GM12878 (cell line): ENCODE measurements around the gene PLD5. TPM values are rescaled to one million over a fixed set of nuclear protein-coding genes. Genes with fewer than 3 reads are reported as not detected.

Experiments used
- ATAC-seq: fragments of 200-7000 bp; cut with Tn5 transposase; 3 replicates; pipeline ENCODE4 v1.9.1; 2020; ENCODE audit warnings: mild to moderate bottlenecking, moderate library complexity
- BruUV-seq: library from RNA; stranded (reverse); fragments of 400-500 nt; replicated peaks from 2 replicates; lab custom pipeline; 2021; lab: Mats Ljungman, UMichigan
- CTCF ChIA-PET: fragments of 300-600 bp; sonication (Branson Sonifier 250); formaldehyde crosslinking; extraction: SDS; loops from one replicate; lab custom pipeline; 2021; ENCODE audit warnings: inconsistent platforms; lab: Yijun Ruan, JAX
- POLR2A ChIA-PET: fragments of 350-600 bp; formaldehyde crosslinking; extraction: SDS; loops from one replicate; lab custom pipeline; 2021; ENCODE audit warnings: inconsistent platforms; lab: Charles Lee
- RAD21 ChIA-PET: fragments of 300-600 bp; sonication (Branson Sonifier 250); formaldehyde crosslinking; loops from one replicate; lab custom pipeline; 2023; ENCODE audit warnings: antibody characterized with exemption; ENCODE audit not compliant: unreplicated experiment; lab: Charles Lee
- SMC1A ChIA-PET: fragments of 300-600 bp; sonication (Branson Sonifier 250); formaldehyde crosslinking; loops from one replicate; lab custom pipeline; 2023; ENCODE audit not compliant: unreplicated experiment, uncharacterized antibody; lab: Charles Lee
- DNase-seq: peaks from one replicate; pipeline ENCODE4 v3.0.0-alpha.2; 2011; ENCODE audit warnings: low read depth, low spot score
- FAIRE-seq: peaks from 3 replicates; lab custom pipeline; 2011; peaks lifted over from hg19 to GRCh38; lab: Jason Lieb, UNC
- H2AFZ ChIP-seq: 2 replicates; pipeline ENCODE4 v1.6.0; 2011; ENCODE audit warnings: low read depth, low read length, control low read depth; ENCODE audit not compliant: control insufficient read depth
- H3K27ac ChIP-seq: 2 replicates; pipeline ENCODE4 v1.5.1; 2011; ENCODE audit warnings: control low read depth; ENCODE audit not compliant: control insufficient read depth, insufficient read depth
- H3K27me3 ChIP-seq, 2 experiments: replicated peaks in 1 of 2; 2 replicates each; pipeline versions ENCODE4 v1.6.0 to v1.6.1; 2011; ENCODE audit warnings: low read length in 1 of 2; ENCODE audit not compliant: control insufficient read depth in 2 of 2, insufficient read depth in 2 of 2
- H3K36me3 ChIP-seq, 2 experiments: 2 replicates each; pipeline ENCODE4 v1.5.1; 2011; ENCODE audit warnings: low read length in 1 of 2; ENCODE audit not compliant: control insufficient read depth in 2 of 2, insufficient read depth in 2 of 2
- H3K4me1 ChIP-seq: 2 replicates; pipeline ENCODE4 v1.6.1; 2011; ENCODE audit warnings: mild to moderate bottlenecking, low read length, moderate library complexity, mixed read lengths; ENCODE audit not compliant: control insufficient read depth, insufficient read depth
- H3K4me2 ChIP-seq: 2 replicates; pipeline ENCODE4 v1.6.0; 2011; ENCODE audit warnings: control low read depth; ENCODE audit not compliant: control insufficient read depth, insufficient read depth
- H3K4me3 ChIP-seq: fragments of 200-600 bp; sonication (generic); 2 replicates; pipeline ENCODE4 v1.5.1; 2016
- H3K79me2 ChIP-seq: 2 replicates; pipeline ENCODE4 v1.6.0; 2011; ENCODE audit warnings: low read length; ENCODE audit not compliant: control insufficient read depth, insufficient read depth
- H3K9ac ChIP-seq: 2 replicates; pipeline ENCODE4 v1.8.0; 2011; ENCODE audit warnings: low read length, control low read depth, mixed read lengths; ENCODE audit not compliant: control insufficient read depth, insufficient read depth
- H3K9me3 ChIP-seq: replicated peaks from 3 replicates; pipeline ENCODE4 v1.5.1; 2011; ENCODE audit warnings: mild to moderate bottlenecking, low read length; ENCODE audit not compliant: control insufficient read depth, insufficient read depth
- H4K20me1 ChIP-seq: 2 replicates; pipeline ENCODE4 v1.6.0; 2011; ENCODE audit not compliant: control insufficient read depth, insufficient read depth
- BCL11A ChIP-seq: IDR thresholded peaks from 2 replicates; pipeline ENCODE4 v1.6.1; 2011; ENCODE audit warnings: low read depth, low read length
- CEBPB ChIP-seq, 2 experiments: fragments of 150-350 bp in 1 of 2; IDR thresholded peaks; 2 replicates each; pipeline ENCODE4 v1.6.1; 2012 to 2014; ENCODE audit warnings: low read depth in 2 of 2, low read length in 2 of 2, borderline replicate concordance in 1 of 2, inconsistent platforms in 1 of 2
- CREB1 ChIP-seq: IDR thresholded peaks from 2 replicates; pipeline ENCODE4 v1.6.1; 2012; ENCODE audit warnings: low read depth, mild to moderate bottlenecking, inconsistent platforms
- E4F1 ChIP-seq: fragments of 450-650 bp; IDR thresholded peaks from 2 replicates; pipeline ENCODE4 v1.6.1; 2018; ENCODE audit warnings: borderline replicate concordance, mild to moderate bottlenecking; ENCODE audit not compliant: partially characterized antibody
- EZH2 ChIP-seq: IDR thresholded peaks from 2 replicates; pipeline ENCODE4 v1.6.1; 2012; ENCODE audit warnings: low read depth, mild to moderate bottlenecking, control low read depth, inconsistent platforms, low read length, borderline replicate concordance; ENCODE audit not compliant: control insufficient read depth
- FOS ChIP-seq: IDR thresholded peaks from 3 replicates; pipeline ENCODE4 v1.6.1; 2011; ENCODE audit warnings: borderline replicate concordance; ENCODE audit not compliant: insufficient read length; ENCODE audit errors: extremely low read depth
- MLLT1 ChIP-seq: fragments of 450-650 bp; IDR thresholded peaks from 2 replicates; pipeline ENCODE4 v1.6.1; 2016; ENCODE audit warnings: mild to moderate bottlenecking
- MTA2 ChIP-seq: fragments of 450-650 bp; IDR thresholded peaks from 2 replicates; pipeline ENCODE4 v1.6.1; 2016; ENCODE audit warnings: low read depth, mild to moderate bottlenecking, moderate library complexity
- MYB ChIP-seq: fragments of 150-350 bp; IDR thresholded peaks from 2 replicates; pipeline ENCODE4 v1.6.1; 2014; ENCODE audit warnings: mild to moderate bottlenecking, low read depth, low read length, borderline replicate concordance
- NFYA ChIP-seq: IDR thresholded peaks from 2 replicates; pipeline ENCODE4 v1.6.1; 2011; ENCODE audit warnings: low read depth, mild to moderate bottlenecking, low read length, improper control_type of control experiment, borderline replicate concordance
- PKNOX1 ChIP-seq: fragments of 450-650 bp; IDR thresholded peaks from 2 replicates; pipeline ENCODE4 v1.6.1; 2016; ENCODE audit warnings: mild to moderate bottlenecking
- SUZ12 ChIP-seq: fragments of 200-600 bp; sonication (generic); IDR thresholded peaks from one replicate; pipeline ENCODE4 v1.6.1; 2018; ENCODE audit warnings: antibody characterized with exemption, mild to moderate bottlenecking; ENCODE audit not compliant: unreplicated experiment
- ZNF207 ChIP-seq: fragments of 450-650 bp; IDR thresholded peaks from 2 replicates; pipeline ENCODE4 v1.6.1; 2014; ENCODE audit warnings: antibody characterized with exemption, mild to moderate bottlenecking, borderline replicate concordance
- ZNF217 ChIP-seq: fragments of 450-650 bp; IDR thresholded peaks from 2 replicates; pipeline ENCODE4 v1.6.1; 2017; ENCODE audit warnings: antibody characterized with exemption, mild to moderate bottlenecking
- ZNF687 ChIP-seq: fragments of 450-650 bp; IDR thresholded peaks from 2 replicates; pipeline ENCODE4 v1.6.1; 2017; ENCODE audit warnings: mild to moderate bottlenecking, moderate library complexity
- WGBS: methylation state at CpG from one replicate; pipeline ENCODE4 v1.1.6; 2016; ENCODE audit warnings: low lambda C conversion rate; ENCODE audit not compliant: insufficient replicate concordance, insufficient coverage; ENCODE audit errors: missing lambda C conversion rate; 5-methylcytosine and 5-hydroxymethylcytosine counted together
- in situ Hi-C: fragments of 300-500 bp; cut with MboI; formaldehyde crosslinking; loops from 9 replicates; pipeline ENCODE4 v1.14.3; 2018; ENCODE audit warnings: mixed read lengths
- intact Hi-C: fragments of 100-400 bp; cut with micrococcal nuclease; formaldehyde crosslinking; loops from one replicate; pipeline ENCODE4 v1.14.2; 2022; ENCODE audit not compliant: unreplicated experiment
- polyA plus RNA-seq, 11 experiments: library from polyadenylated mRNA; depleted of rRNA in 4 of 11; unstranded in 6 of 11; stranded (reverse) in 5 of 11; fragments of >200 nt; fragmentation: Nextera tagmentation in 4 of 11; fragmentation: Illumina TruSeq in 1 of 11; extraction: Ambion mirVana in 4 of 11; extraction: Trizol in 1 of 11; gene quantifications; 1 replicate in 1 of 11; 2 replicates in 10 of 11; pipeline versions ENCODE4 v1.2.1 to v1.2.3, GENCODE V29; 2011 to 2016; ENCODE audit warnings: inconsistent platforms in 2 of 11, missing spikeins in 2 of 11, low read depth in 1 of 11
- total RNA-seq, 4 experiments: library from RNA; depleted of rRNA in 3 of 4; stranded (reverse); fragments of >200 nt in 3 of 4; fragmentation: Illumina TruSeq in 1 of 4; extraction: Trizol in 1 of 4; gene quantifications; 2 replicates each; pipeline versions ENCODE4 v1.2.1 to v1.2.3, GENCODE V29; 2013 to 2021

PLD5 gene
- total and polyA plus RNA-seq, 10 of the 15 experiments (the other 5 are each of a cell fraction or from before 2014, with no cell fraction given), result not detected

- TF ChIP-seq ZNF207 (no peak), MLLT1 (no peak), SUZ12 (no peak), MTA2 (no peak), FOS (no peak), ZNF217 (no peak)
Observed at GRCh38 chr1:242431786-242432185, 92.7 kb downstream of the PLD5 start (continued).

- intact Hi-C loops, result no loop called here
- 44% methylated on average over 4 of the region's 4 CpGs for WGBS
- Histone ChIP-seq H3K4me1 (no peaks in the 10 kb centered on the region), H3K36me3 (no peaks in the 10 kb centered on the region), H3K4me3 (no peak overlapping the region), H3K9ac (no peak overlapping the region), H3K79me2 (no peaks in the 10 kb centered on the region), H3K27me3 (no peaks in the 10 kb centered on the region; a peak in 1 of 4 replicates), H3K4me2 (no peak overlapping the region), H2AFZ (no peak overlapping the region), H3K27ac (no peak overlapping the region), H3K9me3 (no peaks in the 10 kb centered on the region), H4K20me1 (no peaks in the 10 kb centered on the region)
- POLR2A ChIA-PET, result no interaction called here
- BruUV-seq, result no TSS peak
- CTCF ChIA-PET, result no interaction called here
- no peak for FAIRE-seq
- no peak for DNase-seq
- RAD21 ChIA-PET, result no interaction called here
- in situ Hi-C loops, result no loop called here
- SMC1A ChIA-PET, result no interaction called here
- TF ChIP-seq MYB, result no peak
- no peak for TF ChIP-seq ZNF687
- TF ChIP-seq NFYA, result no peak
- TF ChIP-seq CEBPB (IDR thresholded peaks at IDR 0.05; ENCODE audit: borderline replicate concordance in 1 of 2, low read depth in 2 of 2, low read length in 2 of 2), result no peak
- no peak for TF ChIP-seq EZH2
- TF ChIP-seq PKNOX1, result no peak
- TF ChIP-seq CREB1, result no peak
- TF ChIP-seq BCL11A, result no peak
- TF ChIP-seq E4F1, result no peak
- no peak for ATAC-seq
Observed at GRCh38 chr1:242430956-242431355, 93.5 kb downstream of the PLD5 start.
